ENCODE measurements around the gene NKPD1. TPM values are rescaled to one million over a fixed set of nuclear protein-coding genes. Genes with fewer than 3 reads are reported as not detected.

Gene NKPD1
- total and polyA plus RNA-seq, 2 experiments from 2014 or later, result 0.24 to 1.3 TPM

DNA sequence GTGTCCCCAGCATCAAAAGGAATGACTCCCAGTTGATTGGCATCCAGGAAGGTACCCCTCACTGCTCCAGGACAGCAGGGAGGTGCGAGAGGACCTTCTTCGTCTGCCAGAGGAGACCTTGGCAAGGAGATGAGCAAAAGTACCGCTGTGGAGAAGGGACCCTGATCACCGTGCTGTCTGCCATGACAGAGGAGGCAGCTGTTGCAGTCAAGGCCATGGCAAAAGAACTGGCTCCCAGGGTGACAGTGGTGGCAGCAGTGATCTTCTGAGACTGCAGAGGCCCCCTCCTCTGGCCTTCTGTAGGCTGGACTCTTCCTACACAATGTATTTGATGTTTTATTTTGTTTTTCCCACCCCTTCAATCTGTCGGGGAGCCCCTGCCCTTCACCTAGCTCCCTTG, 32.0 kb downstream of the NKPD1 start:
- H3K27ac ChIP-seq (ENCODE audit: low read depth), result no peak overlapping the region
- DNase-seq (ENCODE audit: low spot score), result no peak
- ATAC-seq, result no peak
- no peaks in the 10 kb centered on the region for H3K36me3 ChIP-seq (ENCODE audit: insufficient read depth)
- peaks cover 17% of the 10 kb centered on the region; the same call in 2 of the 3 replicates for H3K4me1 Mint-ChIP-seq
- peaks cover 5% of the 10 kb centered on the region for H3K27me3 Mint-ChIP-seq (ENCODE audit: insufficient read depth, low read depth, poor library complexity)
- H3K4me2 ChIP-seq, result no peak overlapping the region
- no peaks in the 10 kb centered on the region for H3K9me2 ChIP-seq (ENCODE audit: insufficient read depth)
- no peak overlapping the region for H2AFZ ChIP-seq
- H3K4me3 ChIP-seq, result no peak overlapping the region
- H3K27me3 ChIP-seq (ENCODE audit: insufficient read depth), result no peaks in the 10 kb centered on the region
- peaks cover 51% of the 10 kb centered on the region for H3K79me2 ChIP-seq (replicated peaks; ENCODE audit: insufficient read depth)
- peaks cover 44% of the 10 kb centered on the region for H4K20me1 ChIP-seq (replicated peaks; ENCODE audit: insufficient read depth)
- TF ChIP-seq, protein P1, sequence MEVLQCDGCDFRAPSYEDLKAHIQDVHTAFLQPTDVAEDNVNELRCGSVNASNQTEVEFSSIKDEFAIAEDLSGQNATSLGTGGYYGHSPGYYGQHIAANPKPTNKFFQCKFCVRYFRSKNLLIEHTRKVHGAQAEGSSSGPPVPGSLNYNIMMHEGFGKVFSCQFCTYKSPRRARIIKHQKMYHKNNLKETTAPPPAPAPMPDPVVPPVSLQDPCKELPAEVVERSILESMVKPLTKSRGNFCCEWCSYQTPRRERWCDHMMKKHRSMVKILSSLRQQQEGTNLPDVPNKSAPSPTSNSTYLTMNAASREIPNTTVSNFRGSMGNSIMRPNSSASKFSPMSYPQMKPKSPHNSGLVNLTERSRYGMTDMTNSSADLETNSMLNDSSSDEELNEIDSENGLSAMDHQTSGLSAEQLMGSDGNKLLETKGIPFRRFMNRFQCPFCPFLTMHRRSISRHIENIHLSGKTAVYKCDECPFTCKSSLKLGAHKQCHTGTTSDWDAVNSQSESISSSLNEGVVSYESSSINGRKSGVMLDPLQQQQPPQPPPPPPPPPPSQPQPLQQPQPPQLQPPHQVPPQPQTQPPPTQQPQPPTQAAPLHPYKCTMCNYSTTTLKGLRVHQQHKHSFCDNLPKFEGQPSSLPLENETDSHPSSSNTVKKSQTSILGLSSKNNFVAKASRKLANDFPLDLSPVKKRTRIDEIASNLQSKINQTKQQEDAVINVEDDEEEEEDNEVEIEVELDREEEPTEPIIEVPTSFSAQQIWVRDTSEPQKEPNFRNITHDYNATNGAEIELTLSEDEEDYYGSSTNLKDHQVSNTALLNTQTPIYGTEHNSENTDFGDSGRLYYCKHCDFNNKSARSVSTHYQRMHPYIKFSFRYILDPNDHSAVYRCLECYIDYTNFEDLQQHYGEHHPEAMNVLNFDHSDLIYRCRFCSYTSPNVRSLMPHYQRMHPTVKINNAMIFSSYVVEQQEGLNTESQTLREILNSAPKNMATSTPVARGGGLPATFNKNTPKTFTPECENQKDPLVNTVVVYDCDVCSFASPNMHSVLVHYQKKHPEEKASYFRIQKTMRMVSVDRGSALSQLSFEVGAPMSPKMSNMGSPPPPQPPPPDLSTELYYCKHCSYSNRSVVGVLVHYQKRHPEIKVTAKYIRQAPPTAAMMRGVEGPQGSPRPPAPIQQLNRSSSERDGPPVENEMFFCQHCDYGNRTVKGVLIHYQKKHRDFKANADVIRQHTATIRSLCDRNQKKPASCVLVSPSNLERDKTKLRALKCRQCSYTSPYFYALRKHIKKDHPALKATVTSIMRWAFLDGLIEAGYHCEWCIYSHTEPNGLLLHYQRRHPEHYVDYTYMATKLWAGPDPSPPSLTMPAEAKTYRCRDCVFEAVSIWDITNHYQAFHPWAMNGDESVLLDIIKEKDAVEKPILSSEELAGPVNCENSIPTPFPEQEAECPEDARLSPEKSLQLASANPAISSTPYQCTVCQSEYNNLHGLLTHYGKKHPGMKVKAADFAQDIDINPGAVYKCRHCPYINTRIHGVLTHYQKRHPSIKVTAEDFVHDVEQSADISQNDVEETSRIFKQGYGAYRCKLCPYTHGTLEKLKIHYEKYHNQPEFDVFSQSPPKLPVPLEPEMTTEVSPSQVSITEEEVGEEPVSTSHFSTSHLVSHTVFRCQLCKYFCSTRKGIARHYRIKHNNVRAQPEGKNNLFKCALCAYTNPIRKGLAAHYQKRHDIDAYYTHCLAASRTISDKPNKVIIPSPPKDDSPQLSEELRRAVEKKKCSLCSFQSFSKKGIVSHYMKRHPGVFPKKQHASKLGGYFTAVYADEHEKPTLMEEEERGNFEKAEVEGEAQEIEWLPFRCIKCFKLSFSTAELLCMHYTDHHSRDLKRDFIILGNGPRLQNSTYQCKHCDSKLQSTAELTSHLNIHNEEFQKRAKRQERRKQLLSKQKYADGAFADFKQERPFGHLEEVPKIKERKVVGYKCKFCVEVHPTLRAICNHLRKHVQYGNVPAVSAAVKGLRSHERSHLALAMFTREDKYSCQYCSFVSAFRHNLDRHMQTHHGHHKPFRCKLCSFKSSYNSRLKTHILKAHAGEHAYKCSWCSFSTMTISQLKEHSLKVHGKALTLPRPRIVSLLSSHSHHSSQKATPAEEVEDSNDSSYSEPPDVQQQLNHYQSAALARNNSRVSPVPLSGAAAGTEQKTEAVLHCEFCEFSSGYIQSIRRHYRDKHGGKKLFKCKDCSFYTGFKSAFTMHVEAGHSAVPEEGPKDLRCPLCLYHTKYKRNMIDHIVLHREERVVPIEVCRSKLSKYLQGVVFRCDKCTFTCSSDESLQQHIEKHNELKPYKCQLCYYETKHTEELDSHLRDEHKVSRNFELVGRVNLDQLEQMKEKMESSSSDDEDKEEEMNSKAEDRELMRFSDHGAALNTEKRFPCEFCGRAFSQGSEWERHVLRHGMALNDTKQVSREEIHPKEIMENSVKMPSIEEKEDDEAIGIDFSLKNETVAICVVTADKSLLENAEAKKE (CRISPR knock-in tag; IDR thresholded peaks at IDR 0.05), result no peak
- TF ChIP-seq STAT1 (IDR thresholded peaks at IDR 0.05; ENCODE audit: unreplicated experiment), result no peak
- TF ChIP-seq, protein P2, sequence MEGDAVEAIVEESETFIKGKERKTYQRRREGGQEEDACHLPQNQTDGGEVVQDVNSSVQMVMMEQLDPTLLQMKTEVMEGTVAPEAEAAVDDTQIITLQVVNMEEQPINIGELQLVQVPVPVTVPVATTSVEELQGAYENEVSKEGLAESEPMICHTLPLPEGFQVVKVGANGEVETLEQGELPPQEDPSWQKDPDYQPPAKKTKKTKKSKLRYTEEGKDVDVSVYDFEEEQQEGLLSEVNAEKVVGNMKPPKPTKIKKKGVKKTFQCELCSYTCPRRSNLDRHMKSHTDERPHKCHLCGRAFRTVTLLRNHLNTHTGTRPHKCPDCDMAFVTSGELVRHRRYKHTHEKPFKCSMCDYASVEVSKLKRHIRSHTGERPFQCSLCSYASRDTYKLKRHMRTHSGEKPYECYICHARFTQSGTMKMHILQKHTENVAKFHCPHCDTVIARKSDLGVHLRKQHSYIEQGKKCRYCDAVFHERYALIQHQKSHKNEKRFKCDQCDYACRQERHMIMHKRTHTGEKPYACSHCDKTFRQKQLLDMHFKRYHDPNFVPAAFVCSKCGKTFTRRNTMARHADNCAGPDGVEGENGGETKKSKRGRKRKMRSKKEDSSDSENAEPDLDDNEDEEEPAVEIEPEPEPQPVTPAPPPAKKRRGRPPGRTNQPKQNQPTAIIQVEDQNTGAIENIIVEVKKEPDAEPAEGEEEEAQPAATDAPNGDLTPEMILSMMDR (conservative IDR thresholded peaks at IDR 0.05; ENCODE audit: low read depth in 2 of 2), result no peak
- TF ChIP-seq JUNB (IDR thresholded peaks at IDR 0.05; ENCODE audit: unreplicated experiment), result no peak
- no peak for TF ChIP-seq EZH2phosphoT487 (IDR thresholded peaks at IDR 0.05; ENCODE audit: unreplicated experiment)
- TF ChIP-seq, protein P3, sequence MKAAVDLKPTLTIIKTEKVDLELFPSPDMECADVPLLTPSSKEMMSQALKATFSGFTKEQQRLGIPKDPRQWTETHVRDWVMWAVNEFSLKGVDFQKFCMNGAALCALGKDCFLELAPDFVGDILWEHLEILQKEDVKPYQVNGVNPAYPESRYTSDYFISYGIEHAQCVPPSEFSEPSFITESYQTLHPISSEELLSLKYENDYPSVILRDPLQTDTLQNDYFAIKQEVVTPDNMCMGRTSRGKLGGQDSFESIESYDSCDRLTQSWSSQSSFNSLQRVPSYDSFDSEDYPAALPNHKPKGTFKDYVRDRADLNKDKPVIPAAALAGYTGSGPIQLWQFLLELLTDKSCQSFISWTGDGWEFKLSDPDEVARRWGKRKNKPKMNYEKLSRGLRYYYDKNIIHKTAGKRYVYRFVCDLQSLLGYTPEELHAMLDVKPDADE (IDR thresholded peaks at IDR 0.05), result no peak
- no peak for TF ChIP-seq EZH2 (IDR thresholded peaks at IDR 0.05; ENCODE audit: low read depth, unreplicated experiment)
- TF ChIP-seq NANOG (IDR thresholded peaks at IDR 0.05; ENCODE audit: borderline replicate concordance), result no peak
- TF ChIP-seq, protein P4, sequence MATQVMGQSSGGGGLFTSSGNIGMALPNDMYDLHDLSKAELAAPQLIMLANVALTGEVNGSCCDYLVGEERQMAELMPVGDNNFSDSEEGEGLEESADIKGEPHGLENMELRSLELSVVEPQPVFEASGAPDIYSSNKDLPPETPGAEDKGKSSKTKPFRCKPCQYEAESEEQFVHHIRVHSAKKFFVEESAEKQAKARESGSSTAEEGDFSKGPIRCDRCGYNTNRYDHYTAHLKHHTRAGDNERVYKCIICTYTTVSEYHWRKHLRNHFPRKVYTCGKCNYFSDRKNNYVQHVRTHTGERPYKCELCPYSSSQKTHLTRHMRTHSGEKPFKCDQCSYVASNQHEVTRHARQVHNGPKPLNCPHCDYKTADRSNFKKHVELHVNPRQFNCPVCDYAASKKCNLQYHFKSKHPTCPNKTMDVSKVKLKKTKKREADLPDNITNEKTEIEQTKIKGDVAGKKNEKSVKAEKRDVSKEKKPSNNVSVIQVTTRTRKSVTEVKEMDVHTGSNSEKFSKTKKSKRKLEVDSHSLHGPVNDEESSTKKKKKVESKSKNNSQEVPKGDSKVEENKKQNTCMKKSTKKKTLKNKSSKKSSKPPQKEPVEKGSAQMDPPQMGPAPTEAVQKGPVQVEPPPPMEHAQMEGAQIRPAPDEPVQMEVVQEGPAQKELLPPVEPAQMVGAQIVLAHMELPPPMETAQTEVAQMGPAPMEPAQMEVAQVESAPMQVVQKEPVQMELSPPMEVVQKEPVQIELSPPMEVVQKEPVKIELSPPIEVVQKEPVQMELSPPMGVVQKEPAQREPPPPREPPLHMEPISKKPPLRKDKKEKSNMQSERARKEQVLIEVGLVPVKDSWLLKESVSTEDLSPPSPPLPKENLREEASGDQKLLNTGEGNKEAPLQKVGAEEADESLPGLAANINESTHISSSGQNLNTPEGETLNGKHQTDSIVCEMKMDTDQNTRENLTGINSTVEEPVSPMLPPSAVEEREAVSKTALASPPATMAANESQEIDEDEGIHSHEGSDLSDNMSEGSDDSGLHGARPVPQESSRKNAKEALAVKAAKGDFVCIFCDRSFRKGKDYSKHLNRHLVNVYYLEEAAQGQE (IDR thresholded peaks at IDR 0.05; ENCODE audit: unreplicated experiment), result no peak
- no peak for TF ChIP-seq ZNF331 (CRISPR knock-in tag; IDR thresholded peaks at IDR 0.05; ENCODE audit: low read depth)
- TF ChIP-seq CREB1 (CRISPR knock-in tag; IDR thresholded peaks at IDR 0.05; ENCODE audit: low read depth), result no peak
- no peak for TF ChIP-seq ZNF114 (CRISPR knock-in tag; IDR thresholded peaks at IDR 0.05)
- TF ChIP-seq POLR2AphosphoS5 (IDR thresholded peaks at IDR 0.05; ENCODE audit: low read depth), result no peak
- H3K27ac Mint-ChIP-seq, result no peak overlapping the region
- no peaks in the 10 kb centered on the region for H3K9me3 Mint-ChIP-seq
- no peaks in the 10 kb centered on the region for H3K36me3 Mint-ChIP-seq (ENCODE audit: low read depth)
- 0 out of 2 replicates have a peak, but pooled peaks cover 2% of the 10 kb centered on the region for H3F3A ChIP-seq (replicated peaks; ENCODE audit: low read depth)
- H3K4me3 Mint-ChIP-seq, result no peak overlapping the region
- H3K4me1 ChIP-seq (ENCODE audit: insufficient read depth), result 0 out of 2 replicates have a peak, but pooled peaks cover 2% of the 10 kb centered on the region
